ENCODE data around the gene CST9L. TPM values are rescaled to one million over a fixed set of nuclear protein-coding genes. Genes with fewer than 3 reads are reported as not detected.

Gene CST9L
- not detected for total RNA-seq

GRCh38 chr20:23568320-23568970 lies at the start of gene CST9L:
Gene CST9L (minus strand): TSS chr20:23568484. CDS start chr20:23568450, 34 bp downstream.
- no peak for TF ChIP-seq CTCF (IDR thresholded peaks at IDR 0.05; ENCODE audit: low read depth)

GRCh38 chr20:23614163-23614562 lies 45.9 kb upstream of the CST9L start:
- TF ChIP-seq CTCF (IDR thresholded peaks at IDR 0.05; ENCODE audit: low read depth) = no peak

GRCh38 chr20:23613676-23614075 lies 45.4 kb upstream of the CST9L start:
- TF ChIP-seq CTCF (IDR thresholded peaks at IDR 0.05; ENCODE audit: low read depth) = no peak

GRCh38 chr20:23612396-23612795 lies 44.1 kb upstream of the CST9L start:
- TF ChIP-seq CTCF (IDR thresholded peaks at IDR 0.05; ENCODE audit: low read depth) = no peak

- TF ChIP-seq CTCF (IDR thresholded peaks at IDR 0.05; ENCODE audit: low read depth) = no peak
Measured at GRCh38 chr20:23609486-23610109, 41.3 kb upstream of the CST9L start.

- no peak for TF ChIP-seq CTCF (IDR thresholded peaks at IDR 0.05; ENCODE audit: low read depth)
Measured at GRCh38 chr20:23608251-23608846, 40.1 kb upstream of the CST9L start.

GRCh38 chr20:23607497-23608245 lies 39.4 kb upstream of the CST9L start:
- no peak for TF ChIP-seq CTCF (IDR thresholded peaks at IDR 0.05; ENCODE audit: low read depth)

Data from subcutaneous adipose tissue (tissue), 4 donors.